Peyer's patch (tissue), 4 donors: ENCODE measurements around the gene UFSP1.

Source experiments
- CTCF ChIP-seq, 6 experiments: fragments of 450-650 bp in 4 of 6; fragments of 200-600 bp in 2 of 6; sonication (generic) in 1 of 6; IDR thresholded peaks; one replicate each; pipeline ENCODE4 v1.5.1; 2017 to 2019; ENCODE audit warnings: antibody characterized with exemption in 6 of 6, mild to moderate bottlenecking in 3 of 6, moderate library complexity in 1 of 6
- POLR2A ChIP-seq, 2 donors: fragments of 450-650 bp; IDR thresholded peaks; one replicate each; pipeline ENCODE4 v1.5.1; 2017; ENCODE audit warnings: antibody characterized with exemption in 2 of 2, mild to moderate bottlenecking in 2 of 2, moderate library complexity in 2 of 2

DNA sequence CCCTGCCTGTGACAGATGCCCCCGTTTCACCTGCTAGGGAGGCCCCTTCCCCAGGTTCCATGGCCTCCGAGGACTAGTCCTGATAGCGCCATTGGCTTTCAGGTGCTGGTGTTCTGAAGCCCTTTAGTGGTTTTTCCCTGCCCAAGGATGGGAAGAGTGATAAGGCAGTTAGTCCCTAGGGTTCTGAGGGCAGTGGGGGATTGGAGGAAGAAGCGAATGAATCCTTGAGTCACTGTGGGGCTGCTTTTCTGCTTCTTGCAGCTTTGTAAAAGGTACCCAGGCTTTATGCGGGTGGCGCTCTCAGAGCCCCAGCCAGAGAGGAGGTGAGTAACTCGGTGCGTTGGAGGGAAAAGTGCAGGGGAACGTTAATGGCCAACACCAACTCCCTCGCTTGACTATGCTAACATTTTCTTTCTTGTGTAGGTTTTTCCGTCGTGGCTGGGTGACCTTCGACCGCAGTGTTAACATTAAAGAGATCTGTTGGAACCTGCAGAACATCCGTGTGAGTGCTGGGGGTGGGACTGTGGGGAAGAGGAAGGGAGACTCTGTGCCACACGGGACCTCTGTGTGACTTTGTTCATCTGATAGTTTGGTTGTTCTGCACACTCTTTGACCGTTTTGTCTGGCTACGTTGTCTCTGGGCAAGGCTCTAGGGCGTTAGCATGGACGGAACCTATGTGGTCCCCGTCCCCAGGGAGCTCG, 3.9 kb downstream of the UFSP1 start:
- no peak for TF ChIP-seq CTCF (IDR thresholded peaks at IDR 0.05)
- no peak for TF ChIP-seq POLR2A (IDR thresholded peaks at IDR 0.05)
